ENCODE results near the gene CHTF18.

DNA sequence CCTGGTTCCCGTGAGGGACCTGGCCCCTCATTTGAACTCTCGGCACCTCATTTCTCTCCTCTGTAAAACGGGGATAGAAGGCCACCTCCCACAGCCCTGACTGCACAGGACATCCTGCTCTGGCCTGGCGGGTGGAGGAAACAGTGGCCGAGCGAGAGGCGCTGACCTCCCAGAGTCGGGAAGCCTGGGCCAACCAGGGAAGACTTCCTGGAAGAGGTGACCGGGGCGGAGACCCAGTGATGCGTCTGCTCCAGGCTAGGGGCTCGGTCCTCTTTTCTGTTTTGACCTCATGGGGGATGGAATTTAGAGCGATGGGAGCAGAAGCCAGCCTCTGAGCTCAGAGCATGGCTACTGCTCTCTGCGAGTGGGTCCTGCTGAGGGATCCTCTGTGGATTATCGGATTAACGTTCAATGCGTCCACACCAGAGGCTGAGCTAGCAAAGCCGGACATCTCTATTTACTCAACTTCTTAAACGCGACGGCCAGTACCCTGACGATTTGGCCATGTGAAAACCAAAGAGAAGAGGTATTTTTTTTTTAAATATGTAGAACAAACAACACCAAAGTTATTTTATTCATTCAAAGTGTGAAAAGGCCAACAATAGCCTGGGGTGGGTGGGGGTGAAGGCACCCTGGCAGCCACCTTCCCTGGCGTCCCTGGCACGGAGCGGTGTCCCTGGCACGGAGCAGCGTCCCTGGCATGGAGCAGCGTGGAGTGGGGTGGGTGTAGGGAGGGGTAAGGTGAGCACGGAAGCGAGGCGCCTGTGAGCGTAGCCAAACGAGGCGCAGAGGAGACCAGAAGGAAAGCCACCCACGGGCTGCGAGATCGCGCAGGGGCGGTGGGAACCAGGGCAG is 37.0 kb upstream of the CHTF18 start:
- TF ChIP-seq, protein P1, sequence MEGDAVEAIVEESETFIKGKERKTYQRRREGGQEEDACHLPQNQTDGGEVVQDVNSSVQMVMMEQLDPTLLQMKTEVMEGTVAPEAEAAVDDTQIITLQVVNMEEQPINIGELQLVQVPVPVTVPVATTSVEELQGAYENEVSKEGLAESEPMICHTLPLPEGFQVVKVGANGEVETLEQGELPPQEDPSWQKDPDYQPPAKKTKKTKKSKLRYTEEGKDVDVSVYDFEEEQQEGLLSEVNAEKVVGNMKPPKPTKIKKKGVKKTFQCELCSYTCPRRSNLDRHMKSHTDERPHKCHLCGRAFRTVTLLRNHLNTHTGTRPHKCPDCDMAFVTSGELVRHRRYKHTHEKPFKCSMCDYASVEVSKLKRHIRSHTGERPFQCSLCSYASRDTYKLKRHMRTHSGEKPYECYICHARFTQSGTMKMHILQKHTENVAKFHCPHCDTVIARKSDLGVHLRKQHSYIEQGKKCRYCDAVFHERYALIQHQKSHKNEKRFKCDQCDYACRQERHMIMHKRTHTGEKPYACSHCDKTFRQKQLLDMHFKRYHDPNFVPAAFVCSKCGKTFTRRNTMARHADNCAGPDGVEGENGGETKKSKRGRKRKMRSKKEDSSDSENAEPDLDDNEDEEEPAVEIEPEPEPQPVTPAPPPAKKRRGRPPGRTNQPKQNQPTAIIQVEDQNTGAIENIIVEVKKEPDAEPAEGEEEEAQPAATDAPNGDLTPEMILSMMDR (conservative IDR thresholded peaks at IDR 0.05; ENCODE audit: low read length), result no peak
- no peak for TF ChIP-seq EZH2phosphoT487 (IDR thresholded peaks at IDR 0.05; ENCODE audit: borderline replicate concordance)

Data from Loucy (cell line).